ENCODE results near the gene LRRK1.

The LRRK1 gene

DNA sequence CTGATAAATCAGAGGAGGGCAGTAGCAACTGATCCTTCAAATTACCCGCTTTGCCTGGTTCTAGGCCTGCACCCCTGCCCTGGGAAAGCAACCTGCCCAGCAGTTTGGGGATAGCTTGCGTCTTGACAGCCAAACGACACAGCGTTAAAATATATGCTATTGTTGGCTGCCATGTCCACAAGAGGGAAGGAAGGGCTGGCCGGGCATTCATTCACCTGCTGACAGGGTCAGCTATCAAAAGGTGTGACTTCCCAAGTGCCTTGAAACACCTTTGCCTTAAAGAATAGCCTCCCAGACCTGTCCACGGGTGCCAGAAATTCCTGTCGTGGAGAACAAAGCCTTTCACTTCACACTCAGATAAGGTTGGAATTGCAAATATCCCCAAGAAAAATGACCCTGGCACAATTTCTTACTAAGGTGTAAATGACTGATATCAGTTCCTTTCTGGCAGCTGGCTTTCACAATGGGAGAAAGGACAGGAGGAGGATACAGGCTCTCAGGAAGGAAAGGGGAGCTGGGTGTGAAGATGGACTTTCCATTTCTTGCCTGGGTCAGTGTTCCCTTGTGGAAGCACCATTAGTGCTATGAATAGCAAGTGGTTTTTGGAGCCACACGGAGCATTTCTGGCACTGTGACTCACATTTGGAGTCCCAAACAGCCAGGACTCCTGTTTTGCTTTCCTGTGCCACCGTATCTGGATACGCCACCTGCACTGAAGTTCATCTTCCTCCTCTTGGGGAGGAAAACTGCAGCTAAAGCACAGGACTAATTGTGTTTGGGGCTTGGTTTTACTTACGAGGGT, 20.3 kb upstream of the LRRK1 start:
- ATAC-seq (no peak), DNase-seq (no peak)
- H3K36me3 Mint-ChIP-seq (ENCODE audit: low read depth): no peaks in the 10 kb centered on the region
- H3K27ac Mint-ChIP-seq: no peak overlapping the region
- H3K4me3 Mint-ChIP-seq: no peak overlapping the region
- H3K4me1 Mint-ChIP-seq: peaks cover 2% of the 10 kb centered on the region
- no peaks in the 10 kb centered on the region for H3K9me3 Mint-ChIP-seq
- peaks cover 4% of the 10 kb centered on the region for H3K27me3 Mint-ChIP-seq

DNA sequence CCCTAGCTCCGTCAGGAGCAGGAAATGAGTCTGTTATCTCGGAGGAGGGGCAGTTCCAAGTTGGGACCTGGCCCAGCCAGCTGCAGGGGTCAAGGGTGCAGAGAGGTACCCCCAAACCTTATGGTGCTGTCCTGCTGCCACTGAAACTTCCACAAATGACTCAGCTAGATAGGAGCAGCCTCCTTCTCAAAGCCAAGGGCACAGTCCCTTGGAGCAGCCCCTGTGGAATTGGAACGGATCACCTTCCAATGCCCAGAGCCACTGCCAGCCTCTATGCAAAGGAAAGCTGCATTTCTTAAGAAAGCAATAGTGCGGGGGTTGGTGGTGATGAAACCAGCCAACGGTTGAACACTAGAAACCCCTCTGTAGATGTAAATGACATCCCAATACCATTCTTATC, 19.6 kb upstream of the LRRK1 start:
- Mint-ChIP-seq H3K27ac (no peak overlapping the region), H3K4me1 (peaks cover 2% of the 10 kb centered on the region)
- ATAC-seq: no peak

DNA sequence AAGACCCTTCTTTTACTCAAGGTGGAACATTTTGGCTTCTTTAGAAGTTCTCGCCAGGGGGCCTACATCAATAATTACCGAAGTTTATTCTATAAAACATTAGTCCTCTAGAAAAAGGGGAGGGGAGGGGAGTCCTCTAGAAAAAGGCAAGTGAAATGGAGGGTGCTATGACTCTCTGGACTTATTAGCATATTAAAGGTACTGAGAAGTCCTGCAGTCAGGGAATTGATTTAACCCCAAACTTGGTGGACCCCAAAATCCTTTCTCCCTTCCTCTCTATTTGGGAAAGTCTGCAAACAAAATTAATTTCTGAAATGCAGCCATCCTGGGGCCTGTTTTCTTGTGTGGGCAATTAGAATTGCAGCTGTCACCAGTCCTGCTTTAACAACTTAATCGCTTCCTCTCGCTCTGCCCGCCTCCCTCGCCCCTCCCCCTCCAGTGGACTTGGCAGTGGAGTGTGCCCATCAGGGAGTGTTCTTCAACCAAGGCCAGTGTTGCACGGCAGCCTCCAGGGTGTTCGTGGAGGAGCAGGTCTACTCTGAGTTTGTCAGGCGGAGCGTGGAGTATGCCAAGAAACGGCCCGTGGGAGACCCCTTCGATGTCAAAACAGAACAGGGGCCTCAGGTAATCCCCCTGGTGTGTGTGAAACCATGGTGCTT, 18.9 kb upstream of the LRRK1 start:
- Mint-ChIP-seq H3K4me1 (peaks cover 2% of the 10 kb centered on the region), H3K27me3 (peaks cover 4% of the 10 kb centered on the region)
- ATAC-seq: no peak

More for the DNA sequence above, 19.6 kb upstream of the LRRK1 start:
- peaks cover 4% of the 10 kb centered on the region for H3K27me3 Mint-ChIP-seq
- no peak overlapping the region for H3K4me3 Mint-ChIP-seq
- DNase-seq: no peak
- H3K9me3 Mint-ChIP-seq: no peaks in the 10 kb centered on the region
- H3K36me3 Mint-ChIP-seq (ENCODE audit: low read depth): no peaks in the 10 kb centered on the region

DNA sequence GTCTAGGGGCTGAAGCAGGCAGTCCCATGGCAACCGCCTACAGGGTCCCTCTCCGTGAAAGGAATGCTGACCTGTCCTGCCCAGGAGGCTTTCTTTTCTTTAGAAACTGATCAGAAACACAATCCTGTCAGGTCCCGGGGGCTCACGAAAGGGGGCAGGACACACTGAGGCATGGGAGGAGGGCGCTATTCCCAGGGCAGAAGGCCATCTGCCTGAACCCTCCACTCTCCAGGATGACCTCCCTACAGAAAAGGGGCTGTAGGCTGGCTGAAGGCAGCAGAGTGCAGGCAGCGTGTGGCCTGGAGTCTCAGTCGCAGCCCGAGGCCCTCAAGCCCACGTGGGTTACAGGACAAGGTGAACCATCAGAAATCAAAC, 18.4 kb upstream of the LRRK1 start:
- Mint-ChIP-seq H3K27ac (no peak overlapping the region), H3K4me1 (peaks cover 2% of the 10 kb centered on the region), H3K27me3 (peaks cover 4% of the 10 kb centered on the region), H3K9me3 (no peaks in the 10 kb centered on the region), H3K4me3 (no peak overlapping the region), H3K36me3 (ENCODE audit: low read depth) (no peaks in the 10 kb centered on the region)
- ATAC-seq (no peak), DNase-seq (no peak)

More for the DNA sequence above, 18.9 kb upstream of the LRRK1 start:
- H3K4me3 Mint-ChIP-seq: no peak overlapping the region
- DNase-seq: no peak
- no peaks in the 10 kb centered on the region for H3K9me3 Mint-ChIP-seq
- H3K36me3 Mint-ChIP-seq (ENCODE audit: low read depth): no peaks in the 10 kb centered on the region
- no peak overlapping the region for H3K27ac Mint-ChIP-seq

DNA sequence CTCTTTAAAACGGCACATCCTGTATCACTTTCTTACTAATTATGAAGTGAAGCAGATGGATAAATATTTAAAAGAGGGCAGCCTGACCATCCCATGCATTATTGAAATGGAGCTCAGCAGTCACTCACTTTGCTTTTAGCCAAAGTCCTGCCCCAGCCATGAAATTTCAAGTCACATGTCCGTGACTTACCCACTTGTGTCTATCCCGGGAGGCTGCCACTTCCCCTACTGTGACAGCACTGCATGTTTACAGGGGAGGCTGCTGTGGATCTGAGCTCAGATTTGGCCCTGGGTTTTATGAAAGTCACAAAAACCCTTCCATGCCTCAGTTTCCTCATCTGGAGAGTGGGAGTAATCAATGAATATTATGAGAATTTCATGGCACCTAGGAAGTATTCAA, 17.9 kb upstream of the LRRK1 start:
- no peak for ATAC-seq

DNA sequence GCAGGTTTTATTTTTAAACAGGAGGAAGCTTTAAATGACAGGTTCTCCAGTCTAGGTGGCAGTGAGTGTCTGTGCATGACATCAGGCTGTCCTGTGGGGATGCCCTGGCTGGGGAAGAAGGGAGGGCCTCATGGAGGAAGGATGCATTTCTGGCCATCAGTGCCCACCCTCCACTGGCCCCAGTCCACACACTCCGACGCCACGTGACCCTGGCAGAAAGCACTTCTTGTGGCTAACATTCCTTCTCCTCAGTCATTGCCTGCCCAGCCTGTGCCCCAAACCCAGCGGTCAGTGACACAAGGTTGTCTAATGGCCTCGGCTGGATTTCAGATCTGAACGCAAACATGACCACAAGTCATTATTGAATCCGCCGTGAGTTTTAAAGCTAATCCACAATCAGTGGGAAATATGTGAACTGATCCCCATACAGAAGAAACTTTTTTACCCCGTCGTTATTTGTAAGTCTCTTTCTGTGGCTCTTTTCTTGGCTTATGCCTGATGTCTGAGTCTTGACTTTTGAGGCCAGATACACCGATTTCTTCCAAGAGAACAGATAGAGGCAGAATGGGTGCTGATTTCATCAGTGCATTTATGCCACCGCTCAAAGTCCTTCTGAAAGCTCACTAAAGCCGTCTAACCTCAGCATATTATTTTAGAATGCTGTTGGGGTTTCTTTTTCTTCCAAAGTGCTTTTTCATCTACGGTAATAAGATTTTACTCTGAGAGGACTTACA, 17.3 kb upstream of the LRRK1 start:
- Mint-ChIP-seq H3K27ac (no peak overlapping the region), H3K36me3 (ENCODE audit: low read depth) (no peaks in the 10 kb centered on the region), H3K9me3 (no peaks in the 10 kb centered on the region)

More for the DNA sequence above, 17.9 kb upstream of the LRRK1 start:
- Mint-ChIP-seq H3K4me3 (no peak overlapping the region), H3K4me1 (peaks cover 2% of the 10 kb centered on the region), H3K9me3 (no peaks in the 10 kb centered on the region), H3K27ac (no peak overlapping the region), H3K27me3 (peaks cover 4% of the 10 kb centered on the region), H3K36me3 (ENCODE audit: low read depth) (no peaks in the 10 kb centered on the region)
- DNase-seq: no peak

DNA sequence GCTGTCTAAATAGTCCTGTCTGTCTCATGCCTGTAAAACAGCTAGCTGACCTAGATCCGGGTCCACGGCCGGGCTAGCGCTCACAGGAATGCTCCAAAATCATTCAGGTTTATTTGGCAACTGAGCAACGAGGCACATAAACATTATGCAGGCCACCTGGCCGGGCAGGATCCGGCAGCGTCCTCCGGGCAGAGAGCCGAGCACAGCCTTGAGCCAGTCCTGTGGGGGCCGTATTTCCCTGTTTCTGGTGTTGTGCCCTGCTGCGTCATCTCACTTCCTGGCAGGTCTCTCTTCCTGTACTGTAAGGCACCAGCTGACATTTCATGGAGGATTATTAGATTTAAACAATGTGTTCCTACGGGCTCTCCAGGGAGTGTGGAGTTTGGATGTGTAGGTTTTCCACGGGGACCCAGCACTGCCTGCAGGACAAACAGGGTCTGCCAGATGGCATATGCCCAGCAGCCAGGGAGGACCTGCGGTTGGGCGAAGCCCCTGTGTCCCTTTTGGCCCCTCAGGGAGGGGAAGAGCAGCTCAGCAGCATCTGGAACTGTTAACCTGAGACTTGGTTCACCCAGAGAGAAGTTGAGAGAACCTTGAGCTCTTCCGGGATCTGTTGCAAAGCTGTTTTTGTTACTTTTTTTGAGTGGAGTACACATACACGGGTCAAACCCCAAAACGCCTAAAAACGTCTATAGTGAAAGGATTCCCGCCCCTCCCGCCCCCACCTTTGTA, 16.6 kb upstream of the LRRK1 start:
- no peak overlapping the region for H3K4me3 Mint-ChIP-seq
- no peak overlapping the region for H3K27ac Mint-ChIP-seq
- peaks cover 4% of the 10 kb centered on the region for H3K27me3 Mint-ChIP-seq
- DNase-seq (no peak), ATAC-seq (no peak)
- H3K9me3 Mint-ChIP-seq: no peaks in the 10 kb centered on the region
- H3K36me3 Mint-ChIP-seq (ENCODE audit: low read depth): no peaks in the 10 kb centered on the region
- H3K4me1 Mint-ChIP-seq: peaks cover 2% of the 10 kb centered on the region

More for the DNA sequence above, 17.3 kb upstream of the LRRK1 start:
- Mint-ChIP-seq H3K27me3 (peaks cover 4% of the 10 kb centered on the region), H3K4me1 (peaks cover 2% of the 10 kb centered on the region), H3K4me3 (no peak overlapping the region)
- ATAC-seq: no peak
- DNase-seq: no peak

DNA sequence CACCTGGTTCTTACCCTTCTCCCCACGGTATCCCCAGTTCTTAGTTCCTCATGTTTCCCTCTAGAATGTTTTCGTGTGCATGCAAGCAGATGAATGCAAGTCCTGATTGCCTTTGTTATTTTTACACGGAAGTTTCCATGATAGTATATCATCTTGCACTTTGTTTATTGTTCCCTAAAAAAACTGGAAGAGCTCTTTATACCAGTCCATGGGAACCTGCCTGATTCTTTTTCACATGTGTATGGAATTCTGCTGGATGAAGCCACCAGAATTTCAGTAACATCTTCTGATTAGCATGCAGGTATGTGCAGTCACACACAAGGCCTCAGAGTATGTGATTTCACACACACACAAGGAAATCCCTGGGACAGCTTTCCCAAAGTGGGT, 16.0 kb upstream of the LRRK1 start:
- no peaks in the 10 kb centered on the region for H3K36me3 Mint-ChIP-seq (ENCODE audit: low read depth)
- peaks cover 4% of the 10 kb centered on the region for H3K27me3 Mint-ChIP-seq
- H3K27ac Mint-ChIP-seq: no peak overlapping the region
- no peaks in the 10 kb centered on the region for H3K9me3 Mint-ChIP-seq
- peaks cover 2% of the 10 kb centered on the region for H3K4me1 Mint-ChIP-seq
- DNase-seq: no peak
- ATAC-seq: no peak
- no peak overlapping the region for H3K4me3 Mint-ChIP-seq

DNA sequence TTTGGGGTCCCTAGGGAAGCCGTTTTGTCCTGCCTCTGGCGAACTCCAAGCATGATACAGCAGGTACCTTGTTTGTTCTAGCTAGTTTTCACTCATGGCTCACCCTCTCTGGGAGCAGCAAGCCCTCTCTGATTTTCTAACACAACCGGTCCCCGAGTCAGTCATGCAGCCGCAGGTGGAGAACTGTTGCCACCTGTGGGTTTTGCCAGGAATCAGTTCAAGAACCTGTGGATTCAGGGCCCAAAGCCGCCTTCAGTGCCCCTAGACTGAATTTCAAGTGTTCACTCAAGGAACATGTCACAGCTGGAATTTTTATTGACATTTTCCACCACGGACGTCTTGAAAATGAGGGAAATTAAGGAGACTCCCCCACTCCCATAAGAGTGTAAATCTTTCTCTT, 13.3 kb upstream of the LRRK1 start:
- Mint-ChIP-seq H3K4me1 (peaks cover 2% of the 10 kb centered on the region), H3K9me3 (no peaks in the 10 kb centered on the region), H3K27me3 (no peaks in the 10 kb centered on the region), H3K36me3 (ENCODE audit: low read depth) (no peaks in the 10 kb centered on the region), H3K4me3 (no peak overlapping the region), H3K27ac (no peak overlapping the region)
- DNase-seq (no peak), ATAC-seq (no peak)

DNA sequence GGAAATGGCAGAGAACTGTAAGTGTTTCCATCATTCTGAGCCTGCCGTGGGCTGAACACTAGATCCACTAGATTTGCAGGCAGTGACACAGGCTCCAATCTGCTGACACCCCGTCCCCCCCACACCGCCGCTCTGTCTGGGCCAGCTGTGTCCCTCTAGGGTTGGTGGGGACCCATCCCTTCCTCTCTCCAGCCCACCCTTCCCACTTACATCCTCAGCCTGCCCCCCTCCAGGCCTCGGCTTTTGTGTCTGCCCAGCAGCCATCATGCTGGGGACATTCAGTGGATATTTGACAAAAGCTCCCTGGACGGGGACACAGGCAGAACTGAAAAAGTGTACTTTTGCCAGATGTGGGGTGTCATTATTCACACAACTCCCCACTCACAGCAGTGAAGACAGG, 10.7 kb upstream of the LRRK1 start:
- DNase-seq (no peak), ATAC-seq (no peak)
- H3K36me3 Mint-ChIP-seq (ENCODE audit: low read depth): no peaks in the 10 kb centered on the region
- H3K4me3 Mint-ChIP-seq: no peak overlapping the region
- peaks cover 4% of the 10 kb centered on the region for H3K27me3 Mint-ChIP-seq
- no peaks in the 10 kb centered on the region for H3K4me1 Mint-ChIP-seq
- H3K9me3 Mint-ChIP-seq: no peaks in the 10 kb centered on the region
- H3K27ac Mint-ChIP-seq: no peak overlapping the region

DNA sequence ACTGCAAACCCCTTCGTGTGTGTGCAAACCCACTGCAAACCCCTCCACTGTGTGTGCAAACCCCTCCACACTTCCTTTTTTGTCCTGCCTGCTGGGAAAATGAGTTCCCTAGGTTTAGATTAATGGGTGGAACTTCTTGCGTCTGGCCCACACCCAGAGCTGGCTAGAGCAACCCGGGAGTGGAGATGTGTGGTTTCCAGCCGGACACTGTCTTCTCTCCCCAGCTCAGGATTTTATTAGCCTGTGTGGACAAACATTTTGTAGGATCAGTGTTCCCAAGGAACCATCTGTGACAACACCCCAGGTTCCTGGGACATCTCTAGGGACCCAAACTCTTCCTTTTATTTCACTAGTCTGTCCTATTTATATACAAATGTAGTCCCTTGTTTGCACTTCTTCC, 9.6 kb upstream of the LRRK1 start:
- Mint-ChIP-seq H3K27me3 (peaks cover 5% of the 10 kb centered on the region), H3K9me3 (no peaks in the 10 kb centered on the region), H3K4me3 (no peak overlapping the region), H3K36me3 (ENCODE audit: low read depth) (no peaks in the 10 kb centered on the region), H3K27ac (no peak overlapping the region), H3K4me1 (no peaks in the 10 kb centered on the region)
- DNase-seq (no peak), ATAC-seq (no peak)

DNA sequence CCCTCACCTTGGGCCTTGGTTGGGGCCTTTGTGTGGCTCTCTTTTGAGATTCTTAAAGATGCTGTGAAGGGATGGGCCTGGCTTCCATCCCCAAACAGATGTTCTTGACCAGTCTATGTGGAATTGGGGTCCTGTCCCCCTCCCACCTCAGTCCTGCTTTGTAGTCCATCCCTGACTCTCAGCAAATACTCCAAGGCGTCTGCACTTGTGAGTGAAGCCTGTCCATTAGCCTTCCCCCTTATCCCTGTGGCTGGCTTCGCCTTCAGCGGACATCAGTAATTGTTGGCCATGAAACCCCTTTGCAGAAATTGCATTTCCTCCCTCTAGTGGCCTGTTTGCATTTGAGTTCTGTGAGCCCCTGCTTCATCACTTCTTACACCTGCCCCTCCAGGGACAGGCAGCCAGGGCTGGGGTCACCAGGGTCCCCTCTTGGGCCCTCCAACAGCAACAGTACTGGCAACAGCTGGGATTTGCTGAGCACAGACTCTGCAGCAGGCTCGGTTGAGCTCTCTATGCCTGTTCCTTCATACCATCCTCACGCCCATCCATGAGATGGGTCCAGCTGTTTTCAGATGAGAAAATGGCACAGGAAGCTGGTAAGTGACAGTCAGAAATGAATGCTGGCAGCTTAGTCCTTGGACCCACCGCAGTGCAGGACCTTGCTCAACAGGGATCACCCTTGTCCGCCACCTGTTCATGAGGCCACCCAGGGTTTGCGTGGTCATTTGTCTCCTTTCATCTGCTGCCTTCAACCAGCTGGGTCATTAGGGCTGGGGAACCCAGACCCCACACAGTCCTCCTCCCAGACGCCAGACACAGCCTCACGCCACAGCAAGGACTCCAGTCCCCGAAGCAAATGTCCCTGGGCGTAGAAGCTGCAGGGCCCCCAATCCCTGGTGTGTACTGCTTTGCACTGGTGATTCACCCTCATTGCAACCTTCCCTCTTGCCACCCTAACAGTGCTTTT, 8.9 kb upstream of the LRRK1 start:
- no peaks in the 10 kb centered on the region for H3K4me1 Mint-ChIP-seq
- no peaks in the 10 kb centered on the region for H3K36me3 Mint-ChIP-seq (ENCODE audit: low read depth)
- H3K9me3 Mint-ChIP-seq: no peaks in the 10 kb centered on the region
- peaks cover 5% of the 10 kb centered on the region for H3K27me3 Mint-ChIP-seq
- H3K27ac Mint-ChIP-seq: no peak overlapping the region
- DNase-seq: no peak
- ATAC-seq: no peak
- H3K4me3 Mint-ChIP-seq: no peak overlapping the region

DNA sequence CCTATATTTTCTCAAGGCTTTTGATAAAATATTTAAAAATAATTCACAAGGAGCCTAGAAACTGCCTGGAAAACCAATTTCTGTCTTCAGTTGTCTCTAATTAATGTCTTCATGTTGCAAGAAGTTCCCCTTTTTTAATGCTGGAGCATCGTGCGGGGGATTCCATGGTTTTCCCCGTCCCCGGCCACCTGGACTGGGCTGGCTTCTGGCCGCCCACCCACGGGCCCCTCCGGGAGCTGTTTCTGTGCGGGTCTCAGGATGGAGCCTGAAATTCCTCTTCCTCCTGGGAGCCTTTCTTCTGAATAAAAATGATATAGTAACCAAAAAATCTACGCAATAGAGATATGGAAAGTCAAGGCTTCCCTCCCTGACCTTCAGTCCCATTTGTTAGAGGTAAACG, 8.1 kb upstream of the LRRK1 start:
- Mint-ChIP-seq H3K27ac (no peak overlapping the region), H3K9me3 (no peaks in the 10 kb centered on the region), H3K4me1 (no peaks in the 10 kb centered on the region), H3K36me3 (ENCODE audit: low read depth) (no peaks in the 10 kb centered on the region), H3K4me3 (no peak overlapping the region), H3K27me3 (peaks cover 5% of the 10 kb centered on the region)
- DNase-seq: no peak
- no peak for ATAC-seq

DNA sequence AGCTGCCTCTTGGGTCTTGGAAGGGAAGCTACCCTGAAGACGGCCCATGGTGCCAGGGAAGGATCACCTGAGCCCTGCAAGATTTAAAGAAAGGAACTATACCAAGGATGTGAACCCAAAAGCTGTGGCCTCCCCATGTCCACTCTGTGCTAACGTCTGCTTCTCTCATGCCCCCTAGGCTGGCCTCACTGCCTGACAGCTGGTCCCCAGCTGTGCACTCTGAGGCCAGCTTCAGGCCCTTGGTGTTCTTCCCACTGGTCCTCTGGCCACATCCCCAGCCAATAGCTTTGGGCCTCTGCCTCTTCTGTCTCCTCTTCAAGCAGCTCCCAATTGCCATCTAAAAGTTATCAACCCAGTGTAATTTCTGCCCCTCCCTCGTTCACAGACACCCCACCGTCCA, 5.2 kb upstream of the LRRK1 start:
- H3K9me3 Mint-ChIP-seq: no peaks in the 10 kb centered on the region
- no peaks in the 10 kb centered on the region for H3K36me3 Mint-ChIP-seq (ENCODE audit: low read depth)
- DNase-seq: no peak

More for the DNA sequence above, 5.2 kb upstream of the LRRK1 start:
- no peak overlapping the region for H3K27ac Mint-ChIP-seq
- no peak overlapping the region for H3K4me3 Mint-ChIP-seq
- peaks cover 25% of the 10 kb centered on the region for H3K27me3 Mint-ChIP-seq
- no peak for ATAC-seq
- H3K4me1 Mint-ChIP-seq: peaks cover 5% of the 10 kb centered on the region
